ENCODE data around the gene ANKRD40CL.
A peak's percentile ranks its signal among the peaks of the same experiment; 100 is the strongest.

Gene ANKRD40CL

GRCh38 chr17:50762177-50762576 lies 5.1 kb downstream of the ANKRD40CL start:
- no peaks in the 10 kb centered on the region for H3K27me3 Mint-ChIP-seq
- ATAC-seq (ENCODE audit: low read depth) (no peak), DNase-seq (ENCODE audit: low spot score in 2 of 2) (no peak)
- peak overlapping the region; percentile 47 for H3K4me3 Mint-ChIP-seq
- peaks cover 29% of the 10 kb centered on the region for H3K4me1 Mint-ChIP-seq
- no peaks in the 10 kb centered on the region for H3K36me3 Mint-ChIP-seq
- H3K9me3 Mint-ChIP-seq: no peaks in the 10 kb centered on the region
- H3K27ac Mint-ChIP-seq: no peak overlapping the region

DNA sequence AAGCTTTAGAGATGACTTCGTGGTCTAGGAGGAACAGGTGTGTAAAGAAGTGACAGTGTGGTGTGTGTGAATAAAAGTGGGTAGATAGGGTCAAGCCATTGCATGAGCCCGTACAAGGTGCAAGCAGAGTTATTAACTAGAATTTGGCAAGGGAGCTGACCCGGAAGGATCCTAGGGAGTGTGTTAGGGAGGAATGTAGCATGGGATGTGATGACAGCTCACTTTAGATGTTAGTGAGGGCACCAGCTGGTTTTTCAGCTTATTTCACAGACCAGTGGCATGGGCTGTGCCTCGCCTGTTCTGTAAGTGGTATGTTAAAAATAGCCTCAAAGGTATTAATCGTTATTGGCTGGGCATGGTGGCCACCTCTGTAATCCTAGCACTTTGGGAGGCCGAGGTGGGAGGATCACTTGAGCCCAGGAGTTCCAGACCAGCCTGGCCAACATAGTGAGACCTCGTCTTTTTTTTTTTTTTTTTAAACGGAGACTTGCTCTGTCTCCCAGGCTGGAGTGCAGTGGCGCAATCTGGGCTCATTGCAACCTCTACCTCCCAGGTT lies 8.3 kb downstream of the ANKRD40CL start:
- no peaks in the 10 kb centered on the region for H3K9me3 Mint-ChIP-seq
- no peak overlapping the region for H3K4me3 Mint-ChIP-seq
- peaks cover 5% of the 10 kb centered on the region for H3K4me1 Mint-ChIP-seq
- peaks cover 6% of the 10 kb centered on the region for H3K36me3 Mint-ChIP-seq
- ATAC-seq (ENCODE audit: low read depth): no peak
- no peak for DNase-seq (ENCODE audit: low spot score in 2 of 2)
- H3K27ac Mint-ChIP-seq: no peak overlapping the region
- no peaks in the 10 kb centered on the region for H3K27me3 Mint-ChIP-seq

DNA sequence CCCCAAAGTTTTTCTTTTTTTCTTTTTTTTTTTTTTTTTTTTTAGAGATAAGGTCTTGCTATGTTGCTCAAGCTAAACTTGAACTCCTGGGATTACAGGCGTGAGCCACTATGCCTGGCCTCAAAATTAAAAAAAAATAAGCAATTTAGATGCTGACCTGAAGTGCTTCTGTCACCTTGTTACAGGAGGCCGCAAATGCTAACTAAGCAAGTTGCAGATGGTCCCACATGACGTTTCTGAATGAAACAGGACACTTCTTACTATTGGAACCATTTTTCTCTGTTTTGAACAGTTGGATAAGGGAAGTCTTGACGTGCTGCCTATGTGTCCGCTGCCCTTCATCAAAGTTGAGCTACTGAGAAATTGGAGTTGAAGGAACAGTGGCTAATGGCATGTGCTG lies 8.8 kb downstream of the ANKRD40CL start:
- Mint-ChIP-seq H3K36me3 (peaks cover 9% of the 10 kb centered on the region), H3K27ac (no peak overlapping the region), H3K27me3 (no peaks in the 10 kb centered on the region), H3K4me3 (no peak overlapping the region), H3K4me1 (peaks cover 5% of the 10 kb centered on the region), H3K9me3 (no peaks in the 10 kb centered on the region)
- ATAC-seq (ENCODE audit: low read depth) (no peak), DNase-seq (ENCODE audit: low spot score in 2 of 2) (no peak)

DNA sequence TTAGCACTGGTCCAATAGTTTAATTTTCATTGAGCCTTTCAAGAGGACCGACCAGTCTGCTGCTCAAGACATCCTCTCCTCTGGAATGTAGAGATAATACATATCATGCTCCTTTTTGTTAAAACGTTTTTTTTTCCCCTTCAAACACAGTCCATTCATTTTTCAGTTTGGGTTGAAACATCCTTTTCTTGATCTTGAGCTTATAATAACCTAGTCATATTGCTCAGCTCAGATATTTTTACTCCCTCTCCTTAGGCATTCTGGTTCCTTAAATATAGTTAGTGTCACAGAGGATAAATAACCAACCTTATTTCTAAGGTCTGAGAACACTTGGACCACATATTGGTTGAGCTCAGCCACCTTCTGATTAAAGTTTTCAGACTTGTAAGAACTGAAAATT lies 12.8 kb downstream of the ANKRD40CL start:
- Mint-ChIP-seq H3K4me3 (no peak overlapping the region), H3K4me1 (peaks cover 3% of the 10 kb centered on the region), H3K27ac (peak overlapping the region; percentile 53), H3K9me3 (no peaks in the 10 kb centered on the region), H3K36me3 (peaks cover 22% of the 10 kb centered on the region), H3K27me3 (no peaks in the 10 kb centered on the region)
- DNase-seq (ENCODE audit: low spot score in 2 of 2): no peak
- no peak for ATAC-seq (ENCODE audit: low read depth)

- Mint-ChIP-seq H3K36me3 (peaks cover 34% of the 10 kb centered on the region), H3K27me3 (no peaks in the 10 kb centered on the region), H3K4me1 (no peaks in the 10 kb centered on the region), H3K27ac (no peak overlapping the region), H3K9me3 (no peaks in the 10 kb centered on the region), H3K4me3 (no peak overlapping the region)
- no peak for DNase-seq (ENCODE audit: low spot score in 2 of 2)
- ATAC-seq (ENCODE audit: low read depth): no peak
Observed at GRCh38 chr17:50749245-50749644, 18.1 kb downstream of the ANKRD40CL start.

- Mint-ChIP-seq H3K27ac (peak overlapping the region; percentile 18), H3K4me1 (no peaks in the 10 kb centered on the region), H3K4me3 (no peak overlapping the region), H3K27me3 (no peaks in the 10 kb centered on the region), H3K9me3 (no peaks in the 10 kb centered on the region), H3K36me3 (peaks cover 39% of the 10 kb centered on the region)
- DNase-seq (ENCODE audit: low spot score in 2 of 2) (no peak), ATAC-seq (ENCODE audit: low read depth) (no peak)
Observed at GRCh38 chr17:50745631-50746030, 21.7 kb downstream of the ANKRD40CL start.

- H3K4me3 Mint-ChIP-seq: no peak overlapping the region
- H3K27ac Mint-ChIP-seq: no peak overlapping the region
- no peak for ATAC-seq (ENCODE audit: low read depth)
- peaks cover 27% of the 10 kb centered on the region for H3K36me3 Mint-ChIP-seq
- H3K27me3 Mint-ChIP-seq: no peaks in the 10 kb centered on the region
- H3K9me3 Mint-ChIP-seq: no peaks in the 10 kb centered on the region
- DNase-seq (ENCODE audit: low spot score in 2 of 2): no peak
- peaks cover 14% of the 10 kb centered on the region for H3K4me1 Mint-ChIP-seq
Observed at GRCh38 chr17:50739098-50739497, 28.2 kb downstream of the ANKRD40CL start.

DNA sequence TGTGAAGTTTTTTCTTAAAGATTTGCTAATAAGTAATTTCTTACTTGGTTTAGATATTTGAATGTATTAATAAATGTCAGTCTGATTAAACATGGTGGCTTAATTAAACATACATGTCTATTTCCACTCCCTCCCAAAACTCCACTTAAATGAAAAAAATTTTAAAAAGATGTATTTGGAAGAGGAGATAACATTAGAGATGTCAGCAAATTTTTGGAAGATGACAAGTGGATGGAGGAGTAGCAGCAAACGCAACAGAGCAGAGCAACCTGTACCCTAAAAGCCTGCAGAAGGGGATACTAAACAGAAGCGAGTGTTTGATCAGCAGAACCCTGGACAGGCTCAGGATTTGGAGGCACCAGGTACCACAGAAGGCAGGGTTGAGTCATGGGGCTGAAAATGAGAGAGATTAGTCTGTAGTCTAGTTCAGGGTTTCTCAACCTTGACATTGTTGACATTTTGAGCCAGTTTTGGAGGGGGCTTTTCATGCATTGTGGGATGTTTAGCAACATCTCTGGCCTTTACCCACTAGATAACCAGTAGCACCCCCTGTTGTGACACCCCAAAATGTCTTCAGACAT lies 30.1 kb downstream of the ANKRD40CL start:
- H3K36me3 Mint-ChIP-seq: peaks cover 24% of the 10 kb centered on the region
- ATAC-seq (ENCODE audit: low read depth) (no peak), DNase-seq (ENCODE audit: low spot score in 2 of 2) (no peak)
- H3K4me3 Mint-ChIP-seq: no peak overlapping the region
- no peaks in the 10 kb centered on the region for H3K9me3 Mint-ChIP-seq
- H3K27me3 Mint-ChIP-seq: no peaks in the 10 kb centered on the region
- H3K4me1 Mint-ChIP-seq: peaks cover 17% of the 10 kb centered on the region
- peak overlapping the region; percentile 70 for H3K27ac Mint-ChIP-seq

DNA sequence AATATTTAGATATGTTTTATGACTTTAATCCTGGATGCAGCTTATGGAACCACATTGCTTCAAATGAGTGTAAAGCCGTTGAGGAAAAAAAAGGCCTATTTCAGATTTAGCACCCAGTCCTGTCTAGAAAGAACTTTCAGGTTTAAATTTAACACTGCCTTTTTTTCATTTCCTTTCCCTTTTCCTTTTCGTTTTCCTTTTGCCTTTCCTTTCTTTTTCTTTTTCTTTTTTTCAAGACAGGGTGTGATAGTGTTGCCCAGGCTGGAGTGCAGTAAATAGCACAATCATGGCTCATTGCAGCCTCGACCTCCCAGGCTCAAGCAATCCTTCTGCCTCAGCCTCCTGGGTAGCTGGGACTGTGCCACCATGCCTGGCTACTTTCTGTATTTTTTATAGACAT lies 32.0 kb downstream of the ANKRD40CL start:
- peak overlapping the region; percentile 26 for H3K27ac Mint-ChIP-seq
- H3K27me3 Mint-ChIP-seq: no peaks in the 10 kb centered on the region
- ATAC-seq (ENCODE audit: low read depth) (no peak), DNase-seq (ENCODE audit: low spot score in 2 of 2) (no peak)
- H3K4me3 Mint-ChIP-seq: no peak overlapping the region
- peaks cover 23% of the 10 kb centered on the region for H3K4me1 Mint-ChIP-seq
- H3K36me3 Mint-ChIP-seq: peaks cover 16% of the 10 kb centered on the region
- no peaks in the 10 kb centered on the region for H3K9me3 Mint-ChIP-seq

GRCh38 chr17:50731575-50732460 lies 35.5 kb downstream of the ANKRD40CL start:
- Mint-ChIP-seq H3K27me3 (no peaks in the 10 kb centered on the region), H3K36me3 (peaks cover 5% of the 10 kb centered on the region), H3K4me1 (peaks cover 31% of the 10 kb centered on the region), H3K9me3 (no peaks in the 10 kb centered on the region), H3K27ac (peak overlapping the region; percentile 1), H3K4me3 (no peak overlapping the region)
- ATAC-seq (ENCODE audit: low read depth): no peak
- DNase-seq (ENCODE audit: low spot score in 2 of 2): no peak

- Mint-ChIP-seq H3K27me3 (no peaks in the 10 kb centered on the region), H3K27ac (no peak overlapping the region), H3K9me3 (no peaks in the 10 kb centered on the region), H3K36me3 (peaks cover 7% of the 10 kb centered on the region), H3K4me3 (no peak overlapping the region), H3K4me1 (peaks cover 35% of the 10 kb centered on the region)
- no peak for DNase-seq (ENCODE audit: low spot score in 2 of 2)
- no peak for ATAC-seq (ENCODE audit: low read depth)
Observed at GRCh38 chr17:50728881-50729765, 38.2 kb downstream of the ANKRD40CL start.

DNA sequence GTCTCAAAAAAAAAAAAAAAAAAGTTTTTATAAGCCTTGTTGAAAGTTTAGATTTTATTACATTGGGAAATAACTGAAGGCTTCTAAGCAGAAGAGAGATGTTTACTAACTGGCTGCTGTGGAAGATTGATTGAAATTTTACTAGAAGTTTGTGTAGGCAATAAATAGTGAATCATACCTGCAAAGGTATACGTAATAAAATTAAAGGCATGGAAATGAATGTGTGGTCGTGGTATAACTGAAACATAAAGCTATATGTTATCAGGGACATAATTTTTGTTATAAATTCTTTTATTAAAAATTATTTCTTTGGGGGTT lies 39.2 kb downstream of the ANKRD40CL start:
- peaks cover 35% of the 10 kb centered on the region for H3K4me1 Mint-ChIP-seq
- no peak overlapping the region for H3K27ac Mint-ChIP-seq
- no peak overlapping the region for H3K4me3 Mint-ChIP-seq
- peaks cover 7% of the 10 kb centered on the region for H3K36me3 Mint-ChIP-seq
- DNase-seq (ENCODE audit: low spot score in 2 of 2): no peak
- no peak for ATAC-seq (ENCODE audit: low read depth)
- no peaks in the 10 kb centered on the region for H3K27me3 Mint-ChIP-seq
- H3K9me3 Mint-ChIP-seq: no peaks in the 10 kb centered on the region

DNA sequence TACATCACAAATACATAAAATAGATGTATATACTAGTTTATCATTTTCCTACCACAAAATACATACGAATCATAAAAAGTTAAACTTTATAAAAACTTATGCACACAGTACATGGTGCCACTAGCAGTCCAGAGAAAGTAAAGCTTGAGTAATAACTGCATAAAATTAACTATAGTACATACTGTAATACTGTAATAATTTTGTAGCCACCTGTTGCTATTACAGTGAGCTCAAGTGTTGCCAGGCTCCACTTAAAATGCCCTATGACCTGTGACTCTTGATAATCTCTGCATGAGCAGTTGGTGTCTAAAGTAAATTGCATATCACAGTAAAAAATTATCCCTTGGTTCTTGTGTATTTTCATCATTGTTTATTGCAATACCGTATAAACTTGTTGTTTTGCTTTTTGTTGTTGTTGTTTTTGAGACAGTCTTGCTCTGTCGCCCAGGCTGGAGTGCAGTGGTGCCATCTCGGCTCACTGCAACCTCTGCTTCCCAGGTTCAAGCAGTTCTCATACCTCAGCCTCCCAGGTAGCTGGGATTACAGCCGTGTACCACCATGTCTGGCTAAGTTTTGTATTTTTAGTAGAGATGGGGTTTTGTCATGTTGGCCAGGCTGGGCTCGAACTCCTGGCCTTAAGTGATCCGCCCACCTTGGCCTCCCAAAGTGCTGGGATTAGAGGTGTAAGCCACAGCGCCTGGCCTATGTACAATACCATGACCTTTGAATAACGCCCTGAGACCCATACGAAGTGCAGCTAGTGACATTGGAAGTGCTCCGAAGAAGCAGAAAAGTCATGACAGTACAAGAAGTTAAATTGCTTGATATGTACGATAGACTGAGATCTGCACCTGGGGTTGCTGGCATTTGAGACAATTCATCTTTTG lies 41.3 kb downstream of the ANKRD40CL start:
- Mint-ChIP-seq H3K36me3 (peaks cover 5% of the 10 kb centered on the region), H3K4me3 (no peak overlapping the region), H3K27me3 (no peaks in the 10 kb centered on the region), H3K9me3 (no peaks in the 10 kb centered on the region), H3K27ac (no peak overlapping the region), H3K4me1 (peaks cover 39% of the 10 kb centered on the region)
- ATAC-seq (ENCODE audit: low read depth) (no peak), DNase-seq (ENCODE audit: low spot score in 2 of 2) (no peak)
